Stimulated activated CD4-positive, alpha-beta T cell treated with anti-CD3 and anti-CD28 coated beads, TNF-alpha, amount 100 ng/mL, for 1 hour (primary cell): ENCODE data around the gene LRPAP1.
"Not testable (repeated sequence)": the region's sequence is repeated elsewhere in the genome, so short reads cannot be mapped to it uniquely, and the experiment has no call there.

ENCODE experiments used
- DNase-seq, 3 donors: peaks; one replicate each; pipeline ENCODE4 v3.0.0-alpha.2; 2020; ENCODE audit warnings: low read depth in 3 of 3, low spot score in 1 of 3

The LRPAP1 gene

DNA sequence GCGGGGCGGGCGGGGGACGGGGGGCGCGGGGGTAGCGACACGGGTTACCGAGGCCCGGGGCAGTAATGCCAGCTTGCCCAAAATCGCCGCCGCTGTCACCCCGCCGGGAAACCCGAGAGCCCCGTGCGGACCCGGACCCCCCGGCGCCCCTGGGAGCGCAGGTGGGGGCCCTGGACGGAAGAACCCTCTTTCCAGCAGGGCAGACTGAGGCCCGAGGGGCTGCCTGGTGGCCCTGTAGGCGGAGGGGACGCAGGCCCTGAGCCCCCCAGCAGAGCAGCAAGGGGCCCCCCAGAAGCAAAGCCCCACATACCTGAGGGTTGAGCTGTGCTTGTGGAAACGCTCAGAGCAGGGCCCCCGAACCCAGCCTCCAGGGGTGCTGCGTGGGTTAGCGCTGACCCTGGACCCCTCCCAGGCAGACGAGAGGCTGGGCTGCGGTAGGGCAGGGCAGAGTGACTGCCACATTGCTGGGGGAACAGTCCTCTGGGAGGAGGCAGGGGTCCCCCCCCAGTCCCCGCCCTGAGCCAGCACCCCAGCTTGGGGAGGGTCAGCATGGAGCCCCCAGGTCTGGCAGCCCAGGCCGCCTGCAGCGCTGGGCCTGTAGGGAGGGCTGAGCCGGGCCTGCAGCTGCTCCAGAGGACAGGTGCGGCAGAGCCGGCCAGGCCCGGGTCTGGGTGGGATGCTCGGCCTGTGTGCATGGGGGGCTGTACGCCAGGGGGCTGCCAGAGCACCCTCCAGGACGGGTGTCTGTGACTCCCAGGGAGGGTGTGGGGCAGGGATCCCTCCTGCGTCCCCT lies 68.5 kb downstream of the LRPAP1 start:
- no peak for DNase-seq

- no peak for DNase-seq
Observed at GRCh38 chr4:3462790-3463415, 69.3 kb downstream of the LRPAP1 start, which contains the start of gene DOK7. Gene DOK7 (plus strand): TSS chr4:3463306. CDS start chr4:3463376, 70 bp downstream.

- no peak for DNase-seq
Observed at GRCh38 chr4:3462321-3462789, 69.9 kb downstream of the LRPAP1 start.

DNA sequence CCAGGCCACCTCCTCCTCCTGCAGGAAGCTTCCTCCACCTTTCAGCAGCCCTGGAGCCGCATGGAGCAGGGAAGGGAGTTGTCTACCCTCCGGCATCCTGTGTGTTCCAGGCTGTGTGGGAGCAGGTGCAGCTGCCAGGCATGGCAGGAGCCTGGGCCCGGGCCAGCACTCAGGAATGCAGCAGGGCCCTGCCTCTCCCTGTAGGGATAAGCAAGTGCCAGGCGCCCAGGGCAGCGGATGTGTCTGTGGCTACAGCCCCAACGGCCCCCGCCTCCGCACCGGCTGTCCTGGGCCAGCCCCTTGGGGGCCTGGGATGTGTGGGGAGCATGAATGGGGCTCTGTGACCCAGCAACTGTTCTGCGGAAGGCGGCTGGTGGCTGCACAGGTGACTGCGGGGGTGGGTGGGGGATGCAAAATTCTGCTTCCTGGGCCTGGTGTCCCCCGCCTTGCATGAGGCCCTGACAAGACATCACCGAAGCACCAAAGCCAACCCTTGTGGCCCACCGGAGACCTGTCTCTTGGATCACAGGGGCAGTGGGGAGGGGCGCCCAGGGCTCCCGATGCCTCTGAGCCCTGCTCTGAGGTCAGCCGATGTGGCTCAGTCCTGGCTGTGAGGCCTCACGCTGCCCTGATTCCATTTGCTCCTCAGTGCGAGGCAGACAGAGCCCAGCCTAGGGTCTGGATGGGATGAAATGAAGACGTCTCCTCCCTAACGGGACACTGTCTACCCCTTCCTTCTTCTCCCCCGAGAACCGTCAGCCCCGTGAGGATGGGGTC lies 70.5 kb downstream of the LRPAP1 start:
- DNase-seq, result no peak

- DNase-seq, result no peak
Observed at GRCh38 chr4:3460926-3461325, 71.3 kb downstream of the LRPAP1 start.

- DNase-seq, result not testable (repeated sequence)
Observed at GRCh38 chr4:3459156-3459555, 73.1 kb downstream of the LRPAP1 start.

GRCh38 chr4:3458371-3458770 lies 73.9 kb downstream of the LRPAP1 start:
- no peak for DNase-seq

DNA sequence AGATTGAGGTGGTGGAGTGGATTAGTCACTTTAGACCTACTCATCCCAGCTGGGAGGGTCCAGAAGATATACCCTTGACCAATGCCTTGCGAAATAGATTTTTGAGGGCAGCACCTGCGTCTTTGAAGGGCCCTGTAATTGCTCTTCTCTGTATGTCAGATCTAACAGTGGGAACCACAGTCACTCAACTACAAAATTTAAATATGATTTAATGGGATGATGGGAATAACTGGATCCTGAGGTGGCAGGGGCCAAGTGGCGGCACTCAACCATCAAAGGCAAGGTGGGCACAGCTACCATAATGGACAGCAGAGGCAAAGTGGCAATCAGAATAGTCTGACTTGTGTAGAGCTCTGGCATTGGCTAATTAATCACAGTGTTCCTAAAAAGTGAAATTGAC lies 76.6 kb downstream of the LRPAP1 start:
- DNase-seq, result not testable (repeated sequence)
